Hepatocyte (in vitro differentiated cells): ENCODE results near the gene PRDX5. TPM values are rescaled to one million over a fixed set of nuclear protein-coding genes. Genes with fewer than 3 reads are reported as not detected.

Source experiments
- DNase-seq: peaks from one replicate; pipeline ENCODE4 v3.0.0-alpha.2; 2016; ENCODE audit warnings: low spot score
- H2AFZ ChIP-seq: fragments of 200-600 bp; sonication (generic); 2 replicates; pipeline ENCODE4 v1.6.0; 2016; ENCODE audit warnings: antibody characterized with exemption, mild to moderate bottlenecking
- H3K27ac ChIP-seq: fragments of 200-600 bp; sonication (generic); 2 replicates; pipeline ENCODE4 v1.5.1; 2016; ENCODE audit warnings: mild to moderate bottlenecking
- H3K27me3 ChIP-seq: fragments of 200-600 bp; sonication (generic); 2 replicates; pipeline ENCODE4 v1.6.1; 2016
- H3K36me3 ChIP-seq: fragments of 200-600 bp; sonication (generic); replicated peaks from 2 replicates; pipeline ENCODE4 v1.5.1; 2016; ENCODE audit warnings: low read depth; ENCODE audit not compliant: insufficient read depth
- H3K4me1 ChIP-seq: fragments of 200-600 bp; sonication (generic); 2 replicates; pipeline ENCODE4 v1.5.1; 2016; ENCODE audit warnings: mild to moderate bottlenecking, moderate library complexity; ENCODE audit not compliant: insufficient read depth
- H3K4me2 ChIP-seq: fragments of 200-600 bp; sonication (generic); 2 replicates; pipeline ENCODE4 v1.6.0; 2016
- H3K4me3 ChIP-seq: fragments of 200-600 bp; sonication (generic); 2 replicates; pipeline ENCODE4 v1.5.1; 2016; ENCODE audit warnings: mild to moderate bottlenecking
- H3K79me2 ChIP-seq: fragments of 200-600 bp; sonication (generic); 2 replicates; pipeline ENCODE4 v1.6.0; 2017; ENCODE audit warnings: mild to moderate bottlenecking
- H3K9me2 ChIP-seq: fragments of 200-600 bp; sonication (generic); replicated peaks from 2 replicates; pipeline ENCODE4 v1.6.0; 2017; ENCODE audit warnings: mild to moderate bottlenecking; ENCODE audit not compliant: insufficient read depth
- H3K9me3 ChIP-seq: fragments of 200-600 bp; sonication (generic); 2 replicates; pipeline ENCODE4 v1.5.1; 2016; ENCODE audit warnings: low read depth, mild to moderate bottlenecking
- H4K20me1 ChIP-seq: fragments of 200-600 bp; sonication (generic); 2 replicates; pipeline ENCODE4 v1.6.0; 2016; ENCODE audit warnings: mild to moderate bottlenecking; ENCODE audit not compliant: insufficient read depth, poor library complexity, severe bottlenecking
- EZH2 ChIP-seq: fragments of 200-600 bp; sonication (generic); IDR thresholded peaks from 2 replicates; pipeline ENCODE4 v1.6.1; 2016; ENCODE audit warnings: antibody characterized with exemption, mild to moderate bottlenecking, borderline replicate concordance
- EZH2phosphoT487 ChIP-seq: fragments of 200-600 bp; sonication (generic); IDR thresholded peaks from one replicate; pipeline ENCODE4 v1.6.1; 2018; ENCODE audit warnings: antibody characterized with exemption, mild to moderate bottlenecking, low read depth, moderate library complexity; ENCODE audit not compliant: unreplicated experiment, severe bottlenecking
- WGBS: methylation state at CpG from one replicate; pipeline ENCODE4 v1.1.6; 2016; ENCODE audit warnings: low lambda C conversion rate; ENCODE audit errors: missing lambda C conversion rate; 5-methylcytosine and 5-hydroxymethylcytosine counted together
- polyA plus RNA-seq: library from polyadenylated mRNA; unstranded; fragments of >200 nt; fragmentation: Nextera tagmentation; extraction: Ambion mirVana; gene quantifications from 2 replicates; pipeline ENCODE4 v1.2.1, GENCODE V29; 2016
- total RNA-seq: library from RNA; depleted of rRNA; stranded (reverse); fragments of >200 nt; gene quantifications from 2 replicates; pipeline ENCODE4 v1.2.3, GENCODE V29; 2014
- TF ChIP-seq, protein P1 (sequence below): fragments of 200-600 bp; sonication (generic); IDR thresholded peaks from 2 replicates; pipeline ENCODE4 v1.5.1; 2016; ENCODE audit warnings: antibody characterized with exemption, mild to moderate bottlenecking; ENCODE audit not compliant: poor library complexity

The PRDX5 gene
- total and polyA plus RNA-seq, 2 experiments from 2014 or later: 267 to 517 TPM

DNA sequence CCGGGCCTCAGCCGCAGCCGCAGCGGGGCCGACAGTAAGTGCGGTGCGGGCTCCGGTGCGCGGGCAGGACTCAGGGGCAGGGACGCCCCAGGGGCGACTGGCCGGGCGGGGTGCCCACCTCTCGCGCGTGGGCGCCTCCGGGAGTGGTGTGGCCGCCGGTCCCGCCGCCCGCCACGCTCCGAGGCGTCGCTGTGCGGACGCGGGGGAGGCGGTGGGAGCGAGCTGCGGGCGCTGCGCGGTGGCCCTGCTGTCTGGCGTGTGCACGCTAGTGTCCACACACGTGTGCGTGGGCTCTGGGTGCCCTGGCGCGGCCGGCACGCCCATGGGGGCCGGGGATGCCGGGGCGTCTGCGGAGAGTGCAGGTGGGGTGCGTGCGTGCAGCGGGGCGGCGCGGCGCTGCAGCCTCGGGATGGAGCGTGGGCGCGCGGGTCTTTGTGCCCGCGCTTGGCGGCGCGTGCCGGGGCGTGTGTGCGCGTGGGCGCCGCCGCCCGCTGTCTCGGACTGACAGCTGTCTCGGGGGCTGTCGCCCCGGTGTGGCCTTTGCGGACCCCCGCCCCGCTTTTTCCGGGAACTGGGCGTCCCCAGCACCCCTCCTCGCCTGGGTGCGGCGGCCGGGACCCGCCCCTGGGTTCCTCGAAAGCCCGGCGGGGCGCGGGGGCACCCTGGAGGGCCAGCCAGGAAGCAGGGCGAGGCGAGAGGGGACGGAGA is 26.0 kb upstream of the PRDX5 start:
- Histone ChIP-seq H3K4me2 (peak overlapping the region; percentile 89), H4K20me1 (no peaks in the 10 kb centered on the region), H3K79me2 (no peaks in the 10 kb centered on the region), H3K9me2 (no peaks in the 10 kb centered on the region), H3K27ac (no peak overlapping the region), H2AFZ (no peak overlapping the region), H3K4me3 (peak overlapping the region; percentile 23), H3K4me1 (peaks cover 4% of the 10 kb centered on the region), H3K9me3 (no peaks in the 10 kb centered on the region), H3K36me3 (no peaks in the 10 kb centered on the region), H3K27me3 (peaks cover 72% of the 10 kb centered on the region)
- no peak for DNase-seq
- WGBS: 6% methylated on average over 21 of the region's 96 CpGs
- TF ChIP-seq EZH2phosphoT487 (peak; percentile 39), EZH2 (peak; percentile 36)
- TF ChIP-seq, protein P1, sequence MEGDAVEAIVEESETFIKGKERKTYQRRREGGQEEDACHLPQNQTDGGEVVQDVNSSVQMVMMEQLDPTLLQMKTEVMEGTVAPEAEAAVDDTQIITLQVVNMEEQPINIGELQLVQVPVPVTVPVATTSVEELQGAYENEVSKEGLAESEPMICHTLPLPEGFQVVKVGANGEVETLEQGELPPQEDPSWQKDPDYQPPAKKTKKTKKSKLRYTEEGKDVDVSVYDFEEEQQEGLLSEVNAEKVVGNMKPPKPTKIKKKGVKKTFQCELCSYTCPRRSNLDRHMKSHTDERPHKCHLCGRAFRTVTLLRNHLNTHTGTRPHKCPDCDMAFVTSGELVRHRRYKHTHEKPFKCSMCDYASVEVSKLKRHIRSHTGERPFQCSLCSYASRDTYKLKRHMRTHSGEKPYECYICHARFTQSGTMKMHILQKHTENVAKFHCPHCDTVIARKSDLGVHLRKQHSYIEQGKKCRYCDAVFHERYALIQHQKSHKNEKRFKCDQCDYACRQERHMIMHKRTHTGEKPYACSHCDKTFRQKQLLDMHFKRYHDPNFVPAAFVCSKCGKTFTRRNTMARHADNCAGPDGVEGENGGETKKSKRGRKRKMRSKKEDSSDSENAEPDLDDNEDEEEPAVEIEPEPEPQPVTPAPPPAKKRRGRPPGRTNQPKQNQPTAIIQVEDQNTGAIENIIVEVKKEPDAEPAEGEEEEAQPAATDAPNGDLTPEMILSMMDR: no peak

DNA sequence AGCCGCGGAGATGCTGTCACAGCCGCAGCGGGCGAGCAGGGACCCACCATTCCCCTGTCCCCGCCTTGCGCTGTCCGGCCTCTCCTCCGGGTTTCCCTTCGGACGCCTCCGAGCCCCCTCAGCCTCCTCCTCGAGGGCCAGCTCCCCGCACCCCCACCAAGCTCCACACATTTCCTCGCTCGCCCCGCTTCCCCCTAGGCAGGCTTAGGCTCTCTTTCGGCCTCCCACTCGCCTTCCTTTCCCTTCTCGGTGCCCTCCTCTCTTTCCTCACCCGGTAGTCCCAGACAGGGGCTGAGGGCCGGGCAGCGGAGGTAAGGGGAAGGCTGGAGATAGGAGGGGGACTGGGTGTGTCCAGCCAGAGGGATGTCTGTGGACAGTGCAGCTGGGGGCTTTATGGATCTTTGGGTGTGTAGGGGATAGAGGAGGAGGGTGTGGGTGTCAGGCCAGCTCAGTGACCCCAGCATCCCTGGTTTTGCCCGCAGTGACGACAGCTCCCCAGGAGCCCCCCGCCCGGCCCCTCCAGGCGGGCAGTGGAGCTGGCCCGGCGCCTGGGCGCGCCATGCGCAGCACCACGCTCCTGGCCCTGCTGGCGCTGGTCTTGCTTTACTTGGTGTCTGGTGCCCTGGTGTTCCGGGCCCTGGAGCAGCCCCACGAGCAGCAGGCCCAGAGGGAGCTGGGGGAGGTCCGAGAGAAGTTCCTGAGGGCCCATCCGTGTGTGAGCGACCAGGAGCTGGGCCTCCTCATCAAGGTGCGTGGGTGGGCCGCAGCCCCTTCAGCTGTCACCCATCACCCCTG is 25.3 kb upstream of the PRDX5 start:
- Histone ChIP-seq H3K4me2 (peak overlapping the region; percentile 89), H3K9me2 (no peaks in the 10 kb centered on the region), H3K9me3 (no peaks in the 10 kb centered on the region), H3K4me1 (peaks cover 4% of the 10 kb centered on the region), H3K4me3 (peak overlapping the region; percentile 23), H4K20me1 (no peaks in the 10 kb centered on the region), H3K79me2 (no peaks in the 10 kb centered on the region), H3K27me3 (peaks cover 79% of the 10 kb centered on the region), H3K36me3 (no peaks in the 10 kb centered on the region), H2AFZ (no peak overlapping the region), H3K27ac (no peak overlapping the region)
- TF ChIP-seq EZH2 (no peak), EZH2phosphoT487 (peak; percentile 40)
- 59% methylated on average over 25 of the region's 42 CpGs for WGBS
- DNase-seq: no peak

DNA sequence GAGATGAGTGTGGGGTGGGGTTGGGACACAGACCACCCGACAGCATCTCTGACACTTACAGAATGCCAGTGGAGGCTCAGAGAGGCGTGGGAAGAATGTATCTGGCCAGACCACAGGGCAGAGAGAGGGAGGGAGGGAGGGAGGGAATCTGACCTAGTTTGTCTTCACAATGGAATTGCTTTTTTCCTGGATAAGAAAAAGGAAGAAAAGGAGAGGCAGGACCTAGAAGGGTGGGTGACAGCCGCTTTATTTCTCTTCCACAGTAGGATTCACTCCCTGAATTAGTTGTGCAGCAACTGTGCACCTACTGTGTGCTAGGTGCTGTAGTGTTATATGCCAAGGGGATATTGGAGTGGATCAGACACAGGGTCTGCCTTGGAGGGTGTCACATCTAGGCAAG is 23.1 kb upstream of the PRDX5 start:
- WGBS: 100% methylated on average over 1 of the region's 3 CpGs
- no peak overlapping the region for H2AFZ ChIP-seq

More for the DNA sequence above, 23.1 kb upstream of the PRDX5 start:
- no peak for DNase-seq
- Histone ChIP-seq H3K4me1 (peaks cover 13% of the 10 kb centered on the region), H3K27me3 (peaks cover 98% of the 10 kb centered on the region), H4K20me1 (no peaks in the 10 kb centered on the region), H3K79me2 (no peaks in the 10 kb centered on the region), H3K4me3 (no peak overlapping the region), H3K9me2 (no peaks in the 10 kb centered on the region), H3K36me3 (no peaks in the 10 kb centered on the region), H3K27ac (no peak overlapping the region), H3K4me2 (no peak overlapping the region), H3K9me3 (no peaks in the 10 kb centered on the region)
- TF ChIP-seq EZH2phosphoT487: no peak
- TF ChIP-seq, protein P1: no peak
- TF ChIP-seq EZH2: no peak
